ENCODE measurements around the gene PLEKHG3.

GRCh38 chr14:64720131-64720576, 15.9 kb downstream of the PLEKHG3 start:
- TF ChIP-seq CTCF (IDR thresholded peaks at IDR 0.05) (no peak), POLR2A (IDR thresholded peaks at IDR 0.05) (no peak)
